Liver (tissue), 9 donors: Measurements from ENCODE around the gene EPN3. TPM values are rescaled to one million over a fixed set of nuclear protein-coding genes. Genes with fewer than 3 reads are reported as not detected.

Source experiments
- DNase-seq: peaks from one replicate; pipeline ENCODE4 v3.0.0-alpha.2; 2017; ENCODE audit warnings: low spot score
- H3K27ac ChIP-seq, 2 donors: one replicate each; pipeline ENCODE4 v1.7.0; 2013; ENCODE audit warnings: inconsistent platforms in 2 of 2, low read length in 2 of 2, control low read depth in 1 of 2, low read depth in 1 of 2, mild to moderate bottlenecking in 1 of 2
- H3K27me3 ChIP-seq, 4 donors: one replicate each; pipeline versions ENCODE4 v1.6.1 to v1.7.0; 2013; ENCODE audit warnings: low read length in 3 of 4, inconsistent platforms in 1 of 4, mild to moderate bottlenecking in 1 of 4, moderate library complexity in 1 of 4; ENCODE audit not compliant: control insufficient read depth in 4 of 4, insufficient read depth in 4 of 4
- H3K36me3 ChIP-seq, 4 donors: one replicate each; pipeline versions ENCODE4 v1.6.1 to v1.7.0; 2013; ENCODE audit warnings: low read length in 3 of 4, mild to moderate bottlenecking in 3 of 4, low read depth in 1 of 4, moderate library complexity in 1 of 4; ENCODE audit not compliant: control insufficient read depth in 4 of 4, insufficient read depth in 3 of 4
- H3K4me1 ChIP-seq, 4 donors: one replicate each; pipeline versions ENCODE4 v1.6.1 to v1.7.0; 2013; ENCODE audit warnings: low read length in 3 of 4, mild to moderate bottlenecking in 3 of 4, moderate library complexity in 1 of 4; ENCODE audit not compliant: control insufficient read depth in 4 of 4, insufficient read depth in 4 of 4
- H3K4me3 ChIP-seq, 3 donors: one replicate each; pipeline versions ENCODE4 v1.6.1 to v1.7.0; 2013; ENCODE audit warnings: low read length in 3 of 3, control low read depth in 1 of 3, low read depth in 1 of 3, mild to moderate bottlenecking in 1 of 3
- H3K9ac ChIP-seq, 2 donors: one replicate each; pipeline ENCODE4 v1.7.0; 2013; ENCODE audit warnings: low read length in 2 of 2, mild to moderate bottlenecking in 2 of 2, moderate library complexity in 2 of 2, control low read depth in 1 of 2, low read depth in 1 of 2
- H3K9me3 ChIP-seq, 4 donors: one replicate each; pipeline versions ENCODE4 v1.6.1 to v1.7.0; 2013; ENCODE audit warnings: low read length in 3 of 4; ENCODE audit not compliant: control insufficient read depth in 4 of 4
- ATF3 ChIP-seq: IDR thresholded peaks from 2 replicates; pipeline ENCODE4 v1.6.1; 2016; ENCODE audit warnings: antibody characterized with exemption
- FOXA2 ChIP-seq: IDR thresholded peaks from 2 replicates; pipeline ENCODE4 v1.6.1; 2016; ENCODE audit warnings: antibody characterized with exemption
- GABPA ChIP-seq, 2 donors: IDR thresholded peaks in 1 of 2; conservative IDR thresholded peaks in 1 of 2; 2 replicates each; pipeline ENCODE4 v1.6.1; 2016; ENCODE audit warnings: antibody characterized with exemption in 2 of 2, mild to moderate bottlenecking in 1 of 2, moderate library complexity in 1 of 2
- HNF4A ChIP-seq, 2 donors: conservative IDR thresholded peaks; 2 replicates each; pipeline ENCODE4 v1.6.1; 2016; ENCODE audit warnings: antibody characterized with exemption in 2 of 2, mild to moderate bottlenecking in 2 of 2
- HNF4G ChIP-seq: IDR thresholded peaks from 2 replicates; pipeline ENCODE4 v1.6.1; 2016; ENCODE audit warnings: antibody characterized with exemption
- JUND ChIP-seq, 2 donors: IDR thresholded peaks; 2 replicates each; pipeline ENCODE4 v1.6.1; 2016; ENCODE audit warnings: antibody characterized with exemption in 2 of 2
- NR2F2 ChIP-seq: IDR thresholded peaks from 2 replicates; pipeline ENCODE4 v1.6.1; 2016; ENCODE audit warnings: antibody characterized with exemption
- RAD21 ChIP-seq, 2 donors: IDR thresholded peaks; 2 replicates each; pipeline ENCODE4 v1.6.1; 2016; ENCODE audit warnings: antibody characterized with exemption in 2 of 2, mild to moderate bottlenecking in 2 of 2
- RXRA ChIP-seq, 2 donors: IDR thresholded peaks; 2 replicates each; pipeline ENCODE4 v1.6.1; 2017 to 2018; ENCODE audit warnings: antibody characterized with exemption in 2 of 2, mild to moderate bottlenecking in 1 of 2
- SP1 ChIP-seq: IDR thresholded peaks from 2 replicates; pipeline ENCODE4 v1.6.1; 2018; ENCODE audit warnings: antibody characterized with exemption, mild to moderate bottlenecking
- TAF1 ChIP-seq: conservative IDR thresholded peaks from 2 replicates; pipeline ENCODE4 v1.6.1; 2016; ENCODE audit warnings: antibody characterized with exemption, mild to moderate bottlenecking
- YY1 ChIP-seq: IDR thresholded peaks from 2 replicates; pipeline ENCODE4 v1.6.1; 2016; ENCODE audit warnings: antibody characterized with exemption, mild to moderate bottlenecking
- ZBTB33 ChIP-seq: IDR thresholded peaks from 2 replicates; pipeline ENCODE4 v1.6.1; 2016; ENCODE audit warnings: antibody characterized with exemption
- WGBS: extraction: QIAGEN DNeasy Blood & Tissue Kit; methylation state at CpG from one replicate; pipeline ENCODE4 v1.1.7; 2013; 5-methylcytosine and 5-hydroxymethylcytosine counted together
- polyA plus RNA-seq, 2 donors: library from polyadenylated mRNA; stranded (reverse) in 1 of 2; unstranded in 1 of 2; fragments of 200-250 nt in 1 of 2; fragments of >200 nt in 1 of 2; fragmentation: Nextera tagmentation in 1 of 2; extraction: Ambion mirVana in 1 of 2; gene quantifications; one replicate each; pipeline versions ENCODE4 v1.2.1 to v1.2.3, GENCODE V29; 2013 to 2015
- total RNA-seq, 2 donors: library from RNA; depleted of rRNA; stranded (reverse); fragments of >200 nt; gene quantifications; one replicate each; pipeline ENCODE4 v1.2.3, GENCODE V29; 2014
- TF ChIP-seq, protein P1 (sequence below): fragments of 150-350 bp; IDR thresholded peaks from 2 replicates; pipeline ENCODE4 v1.5.1; 2017; ENCODE audit warnings: improper control_type of control experiment, low read depth, low read length; ENCODE audit not compliant: missing input control
- TF ChIP-seq, protein P2 (sequence below): IDR thresholded peaks from 2 replicates; pipeline ENCODE4 v1.6.1; 2016; ENCODE audit warnings: antibody characterized with exemption
- donor health status: healthy.
- donor health status: healthy.
- donor health status: healthy.
- donor health status: healthy.
- donor health status: healthy.

The EPN3 gene
- total and polyA plus RNA-seq, 4 donors = 0.06 to 0.51 (median 0.33) TPM; not detected in 1

DNA sequence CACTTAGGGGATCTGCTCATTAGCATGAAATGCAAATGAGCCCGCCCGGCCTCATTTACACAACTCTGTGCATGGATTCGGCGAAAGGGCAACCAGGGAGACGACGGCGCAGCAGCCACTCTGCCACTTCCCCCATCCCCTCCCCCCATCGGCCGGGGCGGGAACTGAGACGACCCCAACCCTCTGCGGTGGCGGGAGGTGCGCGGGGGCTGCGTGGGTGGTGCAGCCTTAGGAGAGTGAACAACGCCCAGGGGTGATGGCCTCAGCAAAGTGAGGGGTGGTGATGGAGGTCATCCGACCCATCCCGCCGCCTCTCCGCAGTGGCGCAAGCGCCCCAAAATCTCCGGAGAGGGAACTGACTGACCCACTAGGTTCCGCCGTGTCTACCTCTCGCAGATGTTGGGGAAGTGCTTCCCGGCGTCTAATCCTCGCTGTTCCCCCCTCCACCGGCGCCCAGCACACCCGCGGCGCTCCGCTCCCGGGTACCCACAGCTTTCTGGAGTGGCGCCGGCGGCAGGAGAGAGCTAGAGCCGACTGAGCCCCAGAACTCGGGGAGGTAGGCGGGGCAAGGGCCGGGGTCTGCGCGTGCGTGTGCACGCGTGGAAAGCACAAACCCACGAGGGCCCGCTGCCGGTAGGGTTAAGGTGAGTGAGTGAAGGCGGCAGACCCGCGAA lies 26.5 kb downstream of the EPN3 start:
- H3K27me3 ChIP-seq = peaks cover 0 to 6% (median 3%) of the 10 kb centered on the region in 4 donors
- H3K9me3 ChIP-seq = no peaks in the 10 kb centered on the region
- no peak for DNase-seq
- no peak overlapping the region for H3K27ac ChIP-seq
- peaks cover 11 to 21% (median 17%) of the 10 kb centered on the region in 4 donors for H3K4me1 ChIP-seq
- H3K9ac ChIP-seq = no peak overlapping the region
- H3K4me3 ChIP-seq = no peak overlapping the region
- 10% methylated on average over 55 of the region's 55 CpGs for WGBS
- no peak for TF ChIP-seq ATF3
- TF ChIP-seq, protein P1, sequence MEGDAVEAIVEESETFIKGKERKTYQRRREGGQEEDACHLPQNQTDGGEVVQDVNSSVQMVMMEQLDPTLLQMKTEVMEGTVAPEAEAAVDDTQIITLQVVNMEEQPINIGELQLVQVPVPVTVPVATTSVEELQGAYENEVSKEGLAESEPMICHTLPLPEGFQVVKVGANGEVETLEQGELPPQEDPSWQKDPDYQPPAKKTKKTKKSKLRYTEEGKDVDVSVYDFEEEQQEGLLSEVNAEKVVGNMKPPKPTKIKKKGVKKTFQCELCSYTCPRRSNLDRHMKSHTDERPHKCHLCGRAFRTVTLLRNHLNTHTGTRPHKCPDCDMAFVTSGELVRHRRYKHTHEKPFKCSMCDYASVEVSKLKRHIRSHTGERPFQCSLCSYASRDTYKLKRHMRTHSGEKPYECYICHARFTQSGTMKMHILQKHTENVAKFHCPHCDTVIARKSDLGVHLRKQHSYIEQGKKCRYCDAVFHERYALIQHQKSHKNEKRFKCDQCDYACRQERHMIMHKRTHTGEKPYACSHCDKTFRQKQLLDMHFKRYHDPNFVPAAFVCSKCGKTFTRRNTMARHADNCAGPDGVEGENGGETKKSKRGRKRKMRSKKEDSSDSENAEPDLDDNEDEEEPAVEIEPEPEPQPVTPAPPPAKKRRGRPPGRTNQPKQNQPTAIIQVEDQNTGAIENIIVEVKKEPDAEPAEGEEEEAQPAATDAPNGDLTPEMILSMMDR = no peak
- no peak for TF ChIP-seq YY1
- TF ChIP-seq TAF1 = no peak
- TF ChIP-seq RXRA (IDR thresholded peaks at IDR 0.05) = no peak
- no peak for TF ChIP-seq HNF4A (conservative IDR thresholded peaks at IDR 0.05)
- TF ChIP-seq GABPA (IDR thresholded peaks at IDR 0.05 in 1 of 2, conservative IDR thresholded peaks at IDR 0.05 in 1 of 2) = no peak
- TF ChIP-seq, protein P2, sequence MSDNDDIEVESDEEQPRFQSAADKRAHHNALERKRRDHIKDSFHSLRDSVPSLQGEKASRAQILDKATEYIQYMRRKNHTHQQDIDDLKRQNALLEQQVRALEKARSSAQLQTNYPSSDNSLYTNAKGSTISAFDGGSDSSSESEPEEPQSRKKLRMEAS = no peak
- TF ChIP-seq SP1 = no peak
- peaks cover 0 to 5% (median 1%) of the 10 kb centered on the region in 4 donors for H3K36me3 ChIP-seq

- peaks cover 0 to 6% (median 3%) of the 10 kb centered on the region in 4 donors for H3K27me3 ChIP-seq
- peak overlapping the region in 1 of 3 donors; percentile 49 for H3K4me3 ChIP-seq
- H3K9ac ChIP-seq = no peak overlapping the region
- no peaks in the 10 kb centered on the region for H3K9me3 ChIP-seq
- TF ChIP-seq YY1 = no peak
- TF ChIP-seq FOXA2 = no peak
- peak; percentile 51 to 78 for TF ChIP-seq RXRA (IDR thresholded peaks at IDR 0.05)
- peak; percentile 31 for TF ChIP-seq SP1
- no peak for TF ChIP-seq RAD21 (IDR thresholded peaks at IDR 0.05)
- peak; percentile 71 to 92 for TF ChIP-seq HNF4A (conservative IDR thresholded peaks at IDR 0.05)
- peak; percentile 73 for TF ChIP-seq NR2F2
- peak; percentile 67 for TF ChIP-seq HNF4G
- TF ChIP-seq, protein P2 = no peak
- no peak overlapping the region for H3K27ac ChIP-seq
- H3K36me3 ChIP-seq = peaks cover 0 to 5% (median 1%) of the 10 kb centered on the region in 4 donors
- peaks cover 11 to 21% (median 17%) of the 10 kb centered on the region in 4 donors for H3K4me1 ChIP-seq
- no peak for DNase-seq
- 7% methylated on average over 27 of the region's 27 CpGs for WGBS
These were observed 27.2 kb downstream of the EPN3 start for GRCh38 chr17:50559674-50560184.

DNA sequence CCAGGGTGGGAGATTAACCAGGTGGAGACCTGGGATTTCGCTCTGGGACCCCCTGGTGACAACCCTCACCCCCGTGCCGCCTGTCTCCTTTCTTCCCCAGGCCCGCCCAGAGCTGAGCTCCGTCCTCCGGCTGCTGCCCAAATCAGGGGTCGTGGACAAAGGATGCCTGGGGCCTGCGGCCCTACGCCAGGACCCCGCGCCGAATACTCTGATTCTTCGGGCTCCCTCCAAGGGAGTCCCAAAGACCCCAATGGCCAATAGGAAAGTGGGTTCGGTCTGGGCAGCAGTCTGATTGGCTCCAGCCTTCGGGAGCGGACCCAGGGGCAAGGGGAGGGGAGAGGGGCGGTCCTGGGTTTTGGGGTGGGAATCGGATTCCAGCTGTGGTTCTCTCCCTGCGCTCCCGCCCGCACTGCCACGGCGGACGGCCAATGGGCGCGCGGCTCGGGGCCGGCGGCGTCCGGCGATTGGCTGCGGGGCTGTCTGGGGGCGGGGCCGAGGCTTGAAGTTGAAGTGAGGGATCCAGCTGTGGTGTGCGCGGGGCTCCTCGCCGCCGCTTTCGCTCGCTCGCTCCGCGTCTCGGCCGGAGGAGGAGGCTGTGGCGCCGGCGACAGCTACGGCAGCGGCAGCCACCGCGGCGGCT lies 27.8 kb downstream of the EPN3 start, which contains the start of gene CACNA1G:
TSS of gene CACNA1G (plus strand) at position 531 of the 640 bp plus-strand sequence. CDS start 745 bp downstream, outside the sequence.
- Histone ChIP-seq H3K36me3 (peaks cover 0 to 4% (median 0%) of the 10 kb centered on the region in 4 donors), H3K9ac (no peak within 1 kb of the TSS), H3K27ac (no peak within 1 kb of the TSS), H3K9me3 (no peaks in the 10 kb centered on the region), H3K4me3 (peak within 1 kb of the TSS in 1 of 3 donors; percentile 49), H3K27me3 (peaks cover 0 to 6% (median 3%) of the 10 kb centered on the region in 4 donors), H3K4me1 (peaks cover 11 to 21% (median 17%) of the 10 kb centered on the region in 4 donors)
- WGBS = 2% methylated on average over 56 of the region's 56 CpGs
- peak; percentile 86 for DNase-seq
- TF ChIP-seq HNF4A (conservative IDR thresholded peaks at IDR 0.05) (no peak), HNF4G (no peak), NR2F2 (no peak), JUND (IDR thresholded peaks at IDR 0.05) (no peak), YY1 (no peak), ZBTB33 (no peak), SP1 (no peak), RAD21 (IDR thresholded peaks at IDR 0.05) (no peak), ATF3 (no peak)
- TF ChIP-seq, protein P1 = no peak
- TF ChIP-seq, protein P2 = no peak
